ENCODE data around the gene GSTM2.
"Not testable (repeated sequence)": the region's sequence is repeated elsewhere in the genome, so short reads cannot be mapped to it uniquely, and the experiment has no call there.

Gene GSTM2

GRCh38 chr1:109694400-109694799 lies 26.5 kb downstream of the GSTM2 start:
- not testable (repeated sequence) for H3K9me3 ChIP-seq (ENCODE audit: control insufficient read depth in 5 of 5, low read length in 5 of 5); H3K4me3 ChIP-seq (ENCODE audit: low read depth in 1 of 5, low read length in 5 of 5); H3K27me3 ChIP-seq (ENCODE audit: control insufficient read depth in 5 of 5, insufficient read depth in 4 of 5, low read length in 5 of 5); H3K9ac ChIP-seq (ENCODE audit: low read length in 5 of 5); H3K36me3 ChIP-seq (ENCODE audit: control insufficient read depth in 5 of 5, insufficient read depth in 5 of 5, low read length in 5 of 5); H3K4me1 ChIP-seq (ENCODE audit: control insufficient read depth in 5 of 5, insufficient read depth in 5 of 5, low read length in 5 of 5); H3K27ac ChIP-seq (ENCODE audit: low read depth, low read length)

GRCh38 chr1:109695138-109695537 lies 27.3 kb downstream of the GSTM2 start:
- H3K9ac ChIP-seq (ENCODE audit: low read length in 5 of 5): not testable (repeated sequence)

DNA sequence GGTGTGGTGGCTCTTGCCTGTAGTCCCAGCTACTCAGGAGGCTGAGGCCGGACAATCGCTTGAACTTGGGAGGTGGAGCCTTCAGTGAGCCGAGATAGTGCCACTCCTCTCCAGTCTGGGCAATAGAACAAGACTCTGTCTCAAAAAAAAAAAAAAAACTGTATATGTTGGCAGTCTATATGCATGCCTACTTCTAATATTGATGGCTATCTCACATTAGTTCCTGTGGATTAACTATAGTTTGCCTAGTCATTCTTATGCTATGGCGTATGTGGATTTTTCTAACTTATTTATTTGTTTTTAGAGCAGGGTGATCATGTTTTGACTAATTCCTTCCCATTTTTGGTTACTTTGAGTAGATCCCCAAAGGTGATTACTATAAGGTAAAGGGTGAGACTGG lies 29.2 kb downstream of the GSTM2 start:
- Histone ChIP-seq H3K27ac (ENCODE audit: low read depth, low read length) (no peak overlapping the region), H3K27me3 (ENCODE audit: control insufficient read depth in 5 of 5, insufficient read depth in 4 of 5, low read length in 5 of 5) (no peaks in the 10 kb centered on the region), H3K9me3 (ENCODE audit: control insufficient read depth in 5 of 5, low read length in 5 of 5) (no peaks in the 10 kb centered on the region), H3K4me3 (ENCODE audit: low read depth in 1 of 5, low read length in 5 of 5) (no peak overlapping the region), H3K9ac (ENCODE audit: low read length in 5 of 5) (no peak overlapping the region), H3K4me1 (ENCODE audit: control insufficient read depth in 5 of 5, insufficient read depth in 5 of 5, low read length in 5 of 5) (no peaks in the 10 kb centered on the region), H3K36me3 (ENCODE audit: control insufficient read depth in 5 of 5, insufficient read depth in 5 of 5, low read length in 5 of 5) (no peaks in the 10 kb centered on the region)

More at GRCh38 chr1:109695138-109695537, 27.3 kb downstream of the GSTM2 start:
- not testable (repeated sequence) for H3K4me1 ChIP-seq (ENCODE audit: control insufficient read depth in 5 of 5, insufficient read depth in 5 of 5, low read length in 5 of 5); H3K27me3 ChIP-seq (ENCODE audit: control insufficient read depth in 5 of 5, insufficient read depth in 4 of 5, low read length in 5 of 5); H3K36me3 ChIP-seq (ENCODE audit: control insufficient read depth in 5 of 5, insufficient read depth in 5 of 5, low read length in 5 of 5); H3K27ac ChIP-seq (ENCODE audit: low read depth, low read length); H3K4me3 ChIP-seq (ENCODE audit: low read depth in 1 of 5, low read length in 5 of 5); H3K9me3 ChIP-seq (ENCODE audit: control insufficient read depth in 5 of 5, low read length in 5 of 5)

DNA sequence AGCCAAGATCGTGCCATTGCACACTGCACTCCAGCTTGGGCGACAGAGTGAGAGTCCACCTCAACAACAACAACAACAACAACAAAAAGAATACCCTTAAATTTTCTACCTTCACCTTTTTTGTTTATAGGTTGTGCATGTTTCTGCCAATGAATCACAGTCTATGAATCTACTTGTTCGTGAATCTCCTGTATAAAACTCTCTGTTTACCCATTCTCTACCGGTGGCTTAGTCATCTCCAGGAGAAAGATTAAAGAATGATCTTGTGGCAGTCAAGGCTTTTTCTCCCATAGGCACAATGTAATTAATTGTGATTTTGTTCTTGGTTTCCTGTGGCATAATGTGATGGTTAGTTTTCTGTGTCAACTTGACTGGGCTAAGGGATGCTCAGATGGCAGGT lies 30.0 kb downstream of the GSTM2 start:
- not testable (repeated sequence) for H3K36me3 ChIP-seq (ENCODE audit: control insufficient read depth in 5 of 5, insufficient read depth in 5 of 5, low read length in 5 of 5); H3K27ac ChIP-seq (ENCODE audit: low read depth, low read length); H3K9me3 ChIP-seq (ENCODE audit: control insufficient read depth in 5 of 5, low read length in 5 of 5); H3K27me3 ChIP-seq (ENCODE audit: control insufficient read depth in 5 of 5, insufficient read depth in 4 of 5, low read length in 5 of 5); H3K9ac ChIP-seq (ENCODE audit: low read length in 5 of 5); H3K4me1 ChIP-seq (ENCODE audit: control insufficient read depth in 5 of 5, insufficient read depth in 5 of 5, low read length in 5 of 5); H3K4me3 ChIP-seq (ENCODE audit: low read depth in 1 of 5, low read length in 5 of 5)

- not testable (repeated sequence) for H3K9ac ChIP-seq (ENCODE audit: low read length in 5 of 5); H3K4me3 ChIP-seq (ENCODE audit: low read depth in 1 of 5, low read length in 5 of 5); H3K4me1 ChIP-seq (ENCODE audit: control insufficient read depth in 5 of 5, insufficient read depth in 5 of 5, low read length in 5 of 5); H3K27me3 ChIP-seq (ENCODE audit: control insufficient read depth in 5 of 5, insufficient read depth in 4 of 5, low read length in 5 of 5); H3K36me3 ChIP-seq (ENCODE audit: control insufficient read depth in 5 of 5, insufficient read depth in 5 of 5, low read length in 5 of 5); H3K9me3 ChIP-seq (ENCODE audit: control insufficient read depth in 5 of 5, low read length in 5 of 5); H3K27ac ChIP-seq (ENCODE audit: low read depth, low read length)
These were observed 35.1 kb downstream of the GSTM2 start for GRCh38 chr1:109702940-109703339.

- H3K27ac ChIP-seq (ENCODE audit: low read depth, low read length): no peak overlapping the region
- H3K4me1 ChIP-seq (ENCODE audit: control insufficient read depth in 5 of 5, insufficient read depth in 5 of 5, low read length in 5 of 5): no peaks in the 10 kb centered on the region
- H3K9ac ChIP-seq (ENCODE audit: low read length in 5 of 5): no peak overlapping the region
- H3K36me3 ChIP-seq (ENCODE audit: control insufficient read depth in 5 of 5, insufficient read depth in 5 of 5, low read length in 5 of 5): no peaks in the 10 kb centered on the region
- peaks cover 0 to 7% (median 0%) of the 10 kb centered on the region in 5 donors for H3K9me3 ChIP-seq (ENCODE audit: control insufficient read depth in 5 of 5, low read length in 5 of 5)
- no peak overlapping the region for H3K4me3 ChIP-seq (ENCODE audit: low read depth in 1 of 5, low read length in 5 of 5)
- H3K27me3 ChIP-seq (ENCODE audit: control insufficient read depth in 5 of 5, insufficient read depth in 4 of 5, low read length in 5 of 5): no peaks in the 10 kb centered on the region
These were observed 36.3 kb downstream of the GSTM2 start for GRCh38 chr1:109704173-109704572.

DNA sequence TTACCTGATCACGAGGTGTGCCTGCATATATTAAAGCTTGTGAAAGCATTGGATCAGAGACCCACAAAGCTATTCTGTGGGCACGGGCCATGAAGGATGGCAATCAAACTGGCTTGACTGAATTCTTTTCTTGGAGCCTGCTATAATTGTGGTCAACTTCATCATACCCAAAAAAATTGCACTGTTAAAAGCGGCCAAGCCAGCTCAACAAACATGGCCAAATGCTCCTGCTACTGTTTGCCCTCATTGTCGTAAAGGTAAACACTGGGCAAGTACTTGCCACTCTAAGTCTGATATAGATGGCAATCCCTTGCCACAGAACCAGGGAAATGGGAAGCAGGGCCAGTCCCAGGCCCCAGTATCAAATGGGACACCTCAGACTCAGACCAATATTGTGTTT lies 37.6 kb downstream of the GSTM2 start:
- Histone ChIP-seq H3K9ac (ENCODE audit: low read length in 5 of 5) (no peak overlapping the region), H3K27ac (ENCODE audit: low read depth, low read length) (no peak overlapping the region), H3K9me3 (ENCODE audit: control insufficient read depth in 5 of 5, low read length in 5 of 5) (peaks cover 0 to 9% (median 0%) of the 10 kb centered on the region in 5 donors), H3K27me3 (ENCODE audit: control insufficient read depth in 5 of 5, insufficient read depth in 4 of 5, low read length in 5 of 5) (no peaks in the 10 kb centered on the region), H3K4me1 (ENCODE audit: control insufficient read depth in 5 of 5, insufficient read depth in 5 of 5, low read length in 5 of 5) (no peaks in the 10 kb centered on the region), H3K4me3 (ENCODE audit: low read depth in 1 of 5, low read length in 5 of 5) (no peak overlapping the region), H3K36me3 (ENCODE audit: control insufficient read depth in 5 of 5, insufficient read depth in 5 of 5, low read length in 5 of 5) (no peaks in the 10 kb centered on the region)

- not testable (repeated sequence) for H3K36me3 ChIP-seq (ENCODE audit: control insufficient read depth in 5 of 5, insufficient read depth in 5 of 5, low read length in 5 of 5); H3K27ac ChIP-seq (ENCODE audit: low read depth, low read length); H3K9ac ChIP-seq (ENCODE audit: low read length in 5 of 5); H3K4me3 ChIP-seq (ENCODE audit: low read depth in 1 of 5, low read length in 5 of 5); H3K27me3 ChIP-seq (ENCODE audit: control insufficient read depth in 5 of 5, insufficient read depth in 4 of 5, low read length in 5 of 5); H3K9me3 ChIP-seq (ENCODE audit: control insufficient read depth in 5 of 5, low read length in 5 of 5)
- H3K4me1 ChIP-seq (ENCODE audit: control insufficient read depth in 5 of 5, insufficient read depth in 5 of 5, low read length in 5 of 5): peaks cover 0 to 11% (median 7%) of the 10 kb centered on the region in 5 donors
These were observed 41.1 kb downstream of the GSTM2 start for GRCh38 chr1:109708949-109709348.

DNA sequence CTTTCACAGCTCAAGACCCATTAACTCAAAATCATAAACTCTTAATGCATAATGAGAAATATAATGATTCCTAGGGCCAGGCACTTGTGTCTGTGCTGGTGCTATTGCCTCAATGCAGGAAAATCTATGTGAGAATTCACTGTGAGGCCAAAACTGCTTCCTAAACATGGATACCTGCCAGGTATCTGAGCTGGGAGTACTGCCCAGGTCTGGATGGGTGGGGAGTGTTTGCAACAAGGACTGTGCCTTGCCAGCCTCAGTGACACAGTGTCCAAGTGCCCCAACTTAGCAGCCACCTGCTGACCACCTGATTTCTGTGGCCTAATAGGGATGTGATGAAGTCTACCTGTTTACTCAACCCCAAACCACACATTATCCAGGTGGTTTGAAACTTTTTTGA lies 42.0 kb downstream of the GSTM2 start:
- not testable (repeated sequence) for H3K4me3 ChIP-seq (ENCODE audit: low read depth in 1 of 5, low read length in 5 of 5); H3K27me3 ChIP-seq (ENCODE audit: control insufficient read depth in 5 of 5, insufficient read depth in 4 of 5, low read length in 5 of 5); H3K27ac ChIP-seq (ENCODE audit: low read depth, low read length); H3K9ac ChIP-seq (ENCODE audit: low read length in 5 of 5); H3K9me3 ChIP-seq (ENCODE audit: control insufficient read depth in 5 of 5, low read length in 5 of 5); H3K36me3 ChIP-seq (ENCODE audit: control insufficient read depth in 5 of 5, insufficient read depth in 5 of 5, low read length in 5 of 5)
- peaks cover 0 to 11% (median 7%) of the 10 kb centered on the region in 5 donors for H3K4me1 ChIP-seq (ENCODE audit: control insufficient read depth in 5 of 5, insufficient read depth in 5 of 5, low read length in 5 of 5)

GRCh38 chr1:109711593-109712320 lies 43.9 kb downstream of the GSTM2 start, which contains the start of gene GSTM5:
GSTM5 (plus strand) TSS chr1:109712251; CDS start chr1:109712313, 62 bp downstream.
- not testable (repeated sequence) for H3K9me3 ChIP-seq (ENCODE audit: control insufficient read depth in 5 of 5, low read length in 5 of 5); H3K27ac ChIP-seq (ENCODE audit: low read depth, low read length); H3K36me3 ChIP-seq (ENCODE audit: control insufficient read depth in 5 of 5, insufficient read depth in 5 of 5, low read length in 5 of 5); H3K27me3 ChIP-seq (ENCODE audit: control insufficient read depth in 5 of 5, insufficient read depth in 4 of 5, low read length in 5 of 5)
- H3K9ac ChIP-seq (ENCODE audit: low read length in 5 of 5): peak within 1 kb of the TSS in 2 of 5 donors; percentile 51 to 59
- peak within 1 kb of the TSS; percentile 40 to 75 (median 62) for H3K4me3 ChIP-seq (ENCODE audit: low read depth in 1 of 5, low read length in 5 of 5)
- peaks cover 0 to 20% (median 12%) of the 10 kb centered on the region in 5 donors for H3K4me1 ChIP-seq (ENCODE audit: control insufficient read depth in 5 of 5, insufficient read depth in 5 of 5, low read length in 5 of 5)
